ENCODE results near the gene CDH26. TPM values are rescaled to one million over a fixed set of nuclear protein-coding genes. Genes with fewer than 3 reads are reported as not detected.

CDH26 gene
- total and polyA plus RNA-seq, 9 of the 15 experiments (the other 6 are each of a cell fraction or from before 2014, with no cell fraction given), result 0.07 to 0.13 (median 0.10) TPM; not detected in 4

DNA sequence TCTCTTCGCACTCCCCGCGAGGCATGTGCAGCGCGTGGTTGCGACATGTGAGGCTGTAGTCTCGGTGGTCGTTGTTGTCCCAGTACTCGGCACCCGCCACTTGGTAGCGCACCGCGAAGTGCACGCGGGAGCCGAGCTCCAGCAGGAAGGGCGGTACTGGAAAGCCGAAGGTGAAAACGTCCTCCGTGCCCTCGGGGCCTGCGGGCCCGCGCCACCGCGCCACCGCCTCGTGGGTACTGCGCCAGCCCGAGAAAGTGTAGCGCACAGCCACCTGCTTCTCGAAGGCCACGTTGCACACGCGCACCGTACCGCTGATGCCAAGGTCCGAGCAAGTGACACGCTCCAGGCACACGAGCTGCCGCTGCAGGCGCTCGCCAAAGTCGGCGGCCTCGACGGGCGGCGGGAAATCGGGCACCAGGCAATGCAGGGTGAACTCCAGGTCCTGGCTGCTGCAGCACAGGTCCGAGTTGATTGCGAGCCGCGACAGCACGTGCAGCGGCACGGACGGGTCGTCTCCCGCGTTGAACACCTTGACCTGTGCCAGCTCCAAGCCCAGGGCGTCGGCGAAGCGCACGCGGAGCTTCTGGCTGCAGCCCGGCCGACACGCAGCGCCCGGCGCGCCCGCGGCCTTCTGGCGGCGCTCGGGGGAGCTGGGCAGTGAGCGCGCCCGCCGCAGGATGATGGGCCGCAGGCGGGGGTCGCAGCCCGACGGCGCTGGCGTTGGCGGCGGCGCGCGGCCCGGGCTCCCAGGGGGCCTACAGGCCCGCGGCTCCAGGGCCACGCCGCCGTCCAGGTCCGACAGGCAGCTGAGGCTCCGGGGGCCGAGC lies 19.0 kb upstream of the CDH26 start (continued):
- TF ChIP-seq, protein P1, sequence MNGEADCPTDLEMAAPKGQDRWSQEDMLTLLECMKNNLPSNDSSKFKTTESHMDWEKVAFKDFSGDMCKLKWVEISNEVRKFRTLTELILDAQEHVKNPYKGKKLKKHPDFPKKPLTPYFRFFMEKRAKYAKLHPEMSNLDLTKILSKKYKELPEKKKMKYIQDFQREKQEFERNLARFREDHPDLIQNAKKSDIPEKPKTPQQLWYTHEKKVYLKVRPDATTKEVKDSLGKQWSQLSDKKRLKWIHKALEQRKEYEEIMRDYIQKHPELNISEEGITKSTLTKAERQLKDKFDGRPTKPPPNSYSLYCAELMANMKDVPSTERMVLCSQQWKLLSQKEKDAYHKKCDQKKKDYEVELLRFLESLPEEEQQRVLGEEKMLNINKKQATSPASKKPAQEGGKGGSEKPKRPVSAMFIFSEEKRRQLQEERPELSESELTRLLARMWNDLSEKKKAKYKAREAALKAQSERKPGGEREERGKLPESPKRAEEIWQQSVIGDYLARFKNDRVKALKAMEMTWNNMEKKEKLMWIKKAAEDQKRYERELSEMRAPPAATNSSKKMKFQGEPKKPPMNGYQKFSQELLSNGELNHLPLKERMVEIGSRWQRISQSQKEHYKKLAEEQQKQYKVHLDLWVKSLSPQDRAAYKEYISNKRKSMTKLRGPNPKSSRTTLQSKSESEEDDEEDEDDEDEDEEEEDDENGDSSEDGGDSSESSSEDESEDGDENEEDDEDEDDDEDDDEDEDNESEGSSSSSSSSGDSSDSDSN (IDR thresholded peaks at IDR 0.05; ENCODE audit: borderline replicate concordance in 1 of 2, low read depth in 2 of 2, low read length in 2 of 2), result no peak
- TF ChIP-seq ZFP30 (CRISPR knock-in tag; IDR thresholded peaks at IDR 0.05; ENCODE audit: borderline replicate concordance) (no peak), JUNB (CRISPR knock-in tag; conservative IDR thresholded peaks at IDR 0.05) (no peak), ZNF311 (CRISPR knock-in tag; IDR thresholded peaks at IDR 0.05) (no peak), ZEB2 (IDR thresholded peaks at IDR 0.05) (no peak), ZSCAN32 (CRISPR knock-in tag; IDR thresholded peaks at IDR 0.05) (no peak), BCL6 (CRISPR knock-in tag; IDR thresholded peaks at IDR 0.05) (no peak), L3MBTL2 (IDR thresholded peaks at IDR 0.05) (0 out of 2 replicates have a peak, but pooled peaks have one; percentile 18), HDAC6 (IDR thresholded peaks at IDR 0.05; ENCODE audit: low read depth, low read length) (no peak), CXXC5 (CRISPR knock-in tag; IDR thresholded peaks at IDR 0.05) (no peak), SMAD4 (CRISPR knock-in tag; conservative IDR thresholded peaks at IDR 0.05) (no peak), HNRNPH1 (optimal IDR thresholded peaks at IDR 0.05; ENCODE audit: low read depth, low read length) (no peak), MECOM (CRISPR knock-in tag; IDR thresholded peaks at IDR 0.05) (no peak), NR3C1 (CRISPR knock-in tag; IDR thresholded peaks at IDR 0.05) (no peak), RBFOX2 (IDR thresholded peaks at IDR 0.05; ENCODE audit: low read depth, low read length) (0 out of 2 replicates have a peak, but pooled peaks have one; percentile 21)
- TF ChIP-seq, protein P2, sequence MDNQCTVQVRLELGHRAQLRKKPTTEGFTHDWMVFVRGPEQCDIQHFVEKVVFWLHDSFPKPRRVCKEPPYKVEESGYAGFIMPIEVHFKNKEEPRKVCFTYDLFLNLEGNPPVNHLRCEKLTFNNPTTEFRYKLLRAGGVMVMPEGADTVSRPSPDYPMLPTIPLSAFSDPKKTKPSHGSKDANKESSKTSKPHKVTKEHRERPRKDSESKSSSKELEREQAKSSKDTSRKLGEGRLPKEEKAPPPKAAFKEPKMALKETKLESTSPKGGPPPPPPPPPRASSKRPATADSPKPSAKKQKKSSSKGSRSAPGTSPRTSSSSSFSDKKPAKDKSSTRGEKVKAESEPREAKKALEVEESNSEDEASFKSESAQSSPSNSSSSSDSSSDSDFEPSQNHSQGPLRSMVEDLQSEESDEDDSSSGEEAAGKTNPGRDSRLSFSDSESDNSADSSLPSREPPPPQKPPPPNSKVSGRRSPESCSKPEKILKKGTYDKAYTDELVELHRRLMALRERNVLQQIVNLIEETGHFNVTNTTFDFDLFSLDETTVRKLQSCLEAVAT (IDR thresholded peaks at IDR 0.05), result peak in 1 of 2 experiments; percentile 50; a peak in 1 of 4 replicates
- TF ChIP-seq, protein P3, sequence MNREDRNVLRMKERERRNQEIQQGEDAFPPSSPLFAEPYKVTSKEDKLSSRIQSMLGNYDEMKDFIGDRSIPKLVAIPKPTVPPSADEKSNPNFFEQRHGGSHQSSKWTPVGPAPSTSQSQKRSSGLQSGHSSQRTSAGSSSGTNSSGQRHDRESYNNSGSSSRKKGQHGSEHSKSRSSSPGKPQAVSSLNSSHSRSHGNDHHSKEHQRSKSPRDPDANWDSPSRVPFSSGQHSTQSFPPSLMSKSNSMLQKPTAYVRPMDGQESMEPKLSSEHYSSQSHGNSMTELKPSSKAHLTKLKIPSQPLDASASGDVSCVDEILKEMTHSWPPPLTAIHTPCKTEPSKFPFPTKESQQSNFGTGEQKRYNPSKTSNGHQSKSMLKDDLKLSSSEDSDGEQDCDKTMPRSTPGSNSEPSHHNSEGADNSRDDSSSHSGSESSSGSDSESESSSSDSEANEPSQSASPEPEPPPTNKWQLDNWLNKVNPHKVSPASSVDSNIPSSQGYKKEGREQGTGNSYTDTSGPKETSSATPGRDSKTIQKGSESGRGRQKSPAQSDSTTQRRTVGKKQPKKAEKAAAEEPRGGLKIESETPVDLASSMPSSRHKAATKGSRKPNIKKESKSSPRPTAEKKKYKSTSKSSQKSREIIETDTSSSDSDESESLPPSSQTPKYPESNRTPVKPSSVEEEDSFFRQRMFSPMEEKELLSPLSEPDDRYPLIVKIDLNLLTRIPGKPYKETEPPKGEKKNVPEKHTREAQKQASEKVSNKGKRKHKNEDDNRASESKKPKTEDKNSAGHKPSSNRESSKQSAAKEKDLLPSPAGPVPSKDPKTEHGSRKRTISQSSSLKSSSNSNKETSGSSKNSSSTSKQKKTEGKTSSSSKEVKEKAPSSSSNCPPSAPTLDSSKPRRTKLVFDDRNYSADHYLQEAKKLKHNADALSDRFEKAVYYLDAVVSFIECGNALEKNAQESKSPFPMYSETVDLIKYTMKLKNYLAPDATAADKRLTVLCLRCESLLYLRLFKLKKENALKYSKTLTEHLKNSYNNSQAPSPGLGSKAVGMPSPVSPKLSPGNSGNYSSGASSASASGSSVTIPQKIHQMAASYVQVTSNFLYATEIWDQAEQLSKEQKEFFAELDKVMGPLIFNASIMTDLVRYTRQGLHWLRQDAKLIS (CRISPR knock-in tag; IDR thresholded peaks at IDR 0.05), result no peak
